GM12878 (cell line): ENCODE measurements around the gene AKR1C1. TPM values are rescaled to one million over a fixed set of nuclear protein-coding genes. Genes with fewer than 3 reads are reported as not detected.
"Not testable (repeated sequence)": the region's sequence is repeated elsewhere in the genome, so short reads cannot be mapped to it uniquely, and the experiment has no call there.

Source experiments
- ATAC-seq: fragments of 200-7000 bp; cut with Tn5 transposase; 3 replicates; pipeline ENCODE4 v1.9.1; 2020; ENCODE audit warnings: mild to moderate bottlenecking, moderate library complexity
- BruUV-seq: library from RNA; stranded (reverse); fragments of 400-500 nt; replicated peaks from 2 replicates; lab custom pipeline; 2021; lab: Mats Ljungman, UMichigan
- CTCF ChIA-PET: fragments of 300-600 bp; sonication (Branson Sonifier 250); formaldehyde crosslinking; extraction: SDS; loops from one replicate; lab custom pipeline; 2021; ENCODE audit warnings: inconsistent platforms; lab: Yijun Ruan, JAX
- POLR2A ChIA-PET: fragments of 350-600 bp; formaldehyde crosslinking; extraction: SDS; loops from one replicate; lab custom pipeline; 2021; ENCODE audit warnings: inconsistent platforms; lab: Charles Lee
- RAD21 ChIA-PET: fragments of 300-600 bp; sonication (Branson Sonifier 250); formaldehyde crosslinking; loops from one replicate; lab custom pipeline; 2023; ENCODE audit warnings: antibody characterized with exemption; ENCODE audit not compliant: unreplicated experiment; lab: Charles Lee
- SMC1A ChIA-PET: fragments of 300-600 bp; sonication (Branson Sonifier 250); formaldehyde crosslinking; loops from one replicate; lab custom pipeline; 2023; ENCODE audit not compliant: unreplicated experiment, uncharacterized antibody; lab: Charles Lee
- DNase-seq: peaks from one replicate; pipeline ENCODE4 v3.0.0-alpha.2; 2011; ENCODE audit warnings: low read depth, low spot score
- FAIRE-seq: peaks from 3 replicates; lab custom pipeline; 2011; peaks lifted over from hg19 to GRCh38; lab: Jason Lieb, UNC
- H2AFZ ChIP-seq: 2 replicates; pipeline ENCODE4 v1.6.0; 2011; ENCODE audit warnings: low read depth, low read length, control low read depth; ENCODE audit not compliant: control insufficient read depth
- H3K27ac ChIP-seq: 2 replicates; pipeline ENCODE4 v1.5.1; 2011; ENCODE audit warnings: control low read depth; ENCODE audit not compliant: control insufficient read depth, insufficient read depth
- H3K27me3 ChIP-seq, 2 experiments: replicated peaks in 1 of 2; 2 replicates each; pipeline versions ENCODE4 v1.6.0 to v1.6.1; 2011; ENCODE audit warnings: low read length in 1 of 2; ENCODE audit not compliant: control insufficient read depth in 2 of 2, insufficient read depth in 2 of 2
- H3K36me3 ChIP-seq, 2 experiments: 2 replicates each; pipeline ENCODE4 v1.5.1; 2011; ENCODE audit warnings: low read length in 1 of 2; ENCODE audit not compliant: control insufficient read depth in 2 of 2, insufficient read depth in 2 of 2
- H3K4me1 ChIP-seq: 2 replicates; pipeline ENCODE4 v1.6.1; 2011; ENCODE audit warnings: mild to moderate bottlenecking, low read length, moderate library complexity, mixed read lengths; ENCODE audit not compliant: control insufficient read depth, insufficient read depth
- H3K4me2 ChIP-seq: 2 replicates; pipeline ENCODE4 v1.6.0; 2011; ENCODE audit warnings: control low read depth; ENCODE audit not compliant: control insufficient read depth, insufficient read depth
- H3K4me3 ChIP-seq: fragments of 200-600 bp; sonication (generic); 2 replicates; pipeline ENCODE4 v1.5.1; 2016
- H3K79me2 ChIP-seq: 2 replicates; pipeline ENCODE4 v1.6.0; 2011; ENCODE audit warnings: low read length; ENCODE audit not compliant: control insufficient read depth, insufficient read depth
- H3K9ac ChIP-seq: 2 replicates; pipeline ENCODE4 v1.8.0; 2011; ENCODE audit warnings: low read length, control low read depth, mixed read lengths; ENCODE audit not compliant: control insufficient read depth, insufficient read depth
- H3K9me3 ChIP-seq: replicated peaks from 3 replicates; pipeline ENCODE4 v1.5.1; 2011; ENCODE audit warnings: mild to moderate bottlenecking, low read length; ENCODE audit not compliant: control insufficient read depth, insufficient read depth
- H4K20me1 ChIP-seq: 2 replicates; pipeline ENCODE4 v1.6.0; 2011; ENCODE audit not compliant: control insufficient read depth, insufficient read depth
- BCL11A ChIP-seq: IDR thresholded peaks from 2 replicates; pipeline ENCODE4 v1.6.1; 2011; ENCODE audit warnings: low read depth, low read length
- BMI1 ChIP-seq: fragments of 450-650 bp; IDR thresholded peaks from 2 replicates; pipeline ENCODE4 v1.6.1; 2016; ENCODE audit warnings: mild to moderate bottlenecking, moderate library complexity, borderline replicate concordance
- CREM ChIP-seq: IDR thresholded peaks from 2 replicates; pipeline ENCODE4 v1.6.1; 2014; ENCODE audit warnings: antibody characterized with exemption, low read depth
- KAT2A ChIP-seq: conservative IDR thresholded peaks from 2 replicates; pipeline ENCODE4 v1.6.1; 2011; ENCODE audit warnings: low read depth, low read length; ENCODE audit not compliant: control insufficient read depth
- RAD51 ChIP-seq: fragments of 450-650 bp; IDR thresholded peaks from 2 replicates; pipeline ENCODE4 v1.6.1; 2016; ENCODE audit warnings: moderate library complexity, mild to moderate bottlenecking, inconsistent platforms
- WGBS: methylation state at CpG from one replicate; pipeline ENCODE4 v1.1.6; 2016; ENCODE audit warnings: low lambda C conversion rate; ENCODE audit not compliant: insufficient replicate concordance, insufficient coverage; ENCODE audit errors: missing lambda C conversion rate; 5-methylcytosine and 5-hydroxymethylcytosine counted together
- in situ Hi-C: fragments of 300-500 bp; cut with MboI; formaldehyde crosslinking; loops from 9 replicates; pipeline ENCODE4 v1.14.3; 2018; ENCODE audit warnings: mixed read lengths
- intact Hi-C: fragments of 100-400 bp; cut with micrococcal nuclease; formaldehyde crosslinking; loops from one replicate; pipeline ENCODE4 v1.14.2; 2022; ENCODE audit not compliant: unreplicated experiment
- polyA plus RNA-seq, 11 experiments: library from polyadenylated mRNA; depleted of rRNA in 4 of 11; unstranded in 6 of 11; stranded (reverse) in 5 of 11; fragments of >200 nt; fragmentation: Nextera tagmentation in 4 of 11; fragmentation: Illumina TruSeq in 1 of 11; extraction: Ambion mirVana in 4 of 11; extraction: Trizol in 1 of 11; gene quantifications; 1 replicate in 1 of 11; 2 replicates in 10 of 11; pipeline versions ENCODE4 v1.2.1 to v1.2.3, GENCODE V29; 2011 to 2016; ENCODE audit warnings: inconsistent platforms in 2 of 11, missing spikeins in 2 of 11, low read depth in 1 of 11
- total RNA-seq, 4 experiments: library from RNA; depleted of rRNA in 3 of 4; stranded (reverse); fragments of >200 nt in 3 of 4; fragmentation: Illumina TruSeq in 1 of 4; extraction: Trizol in 1 of 4; gene quantifications; 2 replicates each; pipeline versions ENCODE4 v1.2.1 to v1.2.3, GENCODE V29; 2013 to 2021
- TF ChIP-seq, protein P1 (sequence below), 3 experiments: IDR thresholded peaks in 2 of 3; conservative IDR thresholded peaks in 1 of 3; 2 replicates each; pipeline ENCODE4 v1.5.1; 2011; ENCODE audit warnings: low read depth in 3 of 3, low read length in 3 of 3, mild to moderate bottlenecking in 3 of 3, control low read depth in 2 of 3, moderate library complexity in 2 of 3, inconsistent platforms in 1 of 3, mixed read lengths in 1 of 3; ENCODE audit not compliant: control insufficient read depth in 2 of 3, insufficient read depth in 1 of 3; ENCODE audit errors: extremely low read depth in 1 of 3

AKR1C1 gene
- total and polyA plus RNA-seq, 10 of the 15 experiments (the other 5 are each of a cell fraction or from before 2014, with no cell fraction given): 0.05 to 1.2 (median 0.35) TPM; not detected in 6

DNA sequence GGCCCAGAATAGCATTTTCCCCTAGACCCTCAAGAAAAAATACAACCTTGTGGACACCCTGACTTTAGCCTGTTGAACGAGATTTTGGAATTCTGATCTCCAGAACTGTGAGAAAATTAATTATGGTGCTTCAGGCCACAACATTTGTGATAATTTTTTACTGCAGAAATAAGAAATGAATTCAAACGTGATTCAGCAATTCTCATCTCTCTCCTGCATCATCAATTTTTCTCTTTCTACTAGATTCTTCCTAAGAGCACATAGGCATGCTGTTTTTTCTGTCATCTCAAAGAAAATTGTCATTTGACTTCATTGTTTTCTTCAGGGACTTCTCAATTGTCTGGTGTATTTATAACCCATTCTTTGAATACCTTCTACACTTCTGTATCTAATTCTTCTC, 49.4 kb downstream of the AKR1C1 start (continued):
- TF ChIP-seq KAT2A (no peak), CREM (no peak), BMI1 (no peak)
- TF ChIP-seq, all 136 proteins: peak for 0

DNA sequence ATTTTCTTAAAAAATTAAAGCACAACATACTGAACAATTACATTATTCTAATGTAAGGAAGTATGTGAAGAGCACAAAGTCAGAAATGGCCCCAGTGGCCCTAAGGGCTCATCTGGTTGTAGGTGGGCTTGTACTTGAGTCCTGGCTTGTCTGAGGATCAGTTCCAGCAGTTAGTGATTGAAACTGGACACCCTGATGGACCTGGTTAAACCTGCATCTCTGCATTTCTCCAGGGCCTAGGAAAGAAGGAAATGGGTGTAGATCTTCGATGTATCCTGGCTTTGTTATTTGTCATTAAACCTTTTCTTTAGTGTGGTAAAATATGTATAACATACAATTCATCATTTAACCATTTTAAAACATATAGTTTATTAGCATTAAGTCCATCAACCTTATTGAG, 50.2 kb downstream of the AKR1C1 start:
- in situ Hi-C loops (no loop called here), intact Hi-C loops (no loop called here)
- FAIRE-seq: no peak
- Histone ChIP-seq H4K20me1 (no peaks in the 10 kb centered on the region), H3K79me2 (no peaks in the 10 kb centered on the region), H3K27ac (no peak overlapping the region), H3K4me3 (no peak overlapping the region), H3K9me3 (no peaks in the 10 kb centered on the region), H2AFZ (no peak overlapping the region), H3K4me2 (no peak overlapping the region), H3K9ac (no peak overlapping the region), H3K4me1 (no peaks in the 10 kb centered on the region), H3K36me3 (no peaks in the 10 kb centered on the region), H3K27me3 (no peaks in the 10 kb centered on the region; a peak in 1 of 4 replicates)
- 0% methylated on average over 1 of the region's 1 CpG for WGBS
- ChIA-PET RAD21 (no interaction called here), SMC1A (no interaction called here), CTCF (no interaction called here), POLR2A (no interaction called here)
- no peak for ATAC-seq
- TF ChIP-seq BCL11A (no peak), RAD51 (no peak)
- TF ChIP-seq, protein P1, sequence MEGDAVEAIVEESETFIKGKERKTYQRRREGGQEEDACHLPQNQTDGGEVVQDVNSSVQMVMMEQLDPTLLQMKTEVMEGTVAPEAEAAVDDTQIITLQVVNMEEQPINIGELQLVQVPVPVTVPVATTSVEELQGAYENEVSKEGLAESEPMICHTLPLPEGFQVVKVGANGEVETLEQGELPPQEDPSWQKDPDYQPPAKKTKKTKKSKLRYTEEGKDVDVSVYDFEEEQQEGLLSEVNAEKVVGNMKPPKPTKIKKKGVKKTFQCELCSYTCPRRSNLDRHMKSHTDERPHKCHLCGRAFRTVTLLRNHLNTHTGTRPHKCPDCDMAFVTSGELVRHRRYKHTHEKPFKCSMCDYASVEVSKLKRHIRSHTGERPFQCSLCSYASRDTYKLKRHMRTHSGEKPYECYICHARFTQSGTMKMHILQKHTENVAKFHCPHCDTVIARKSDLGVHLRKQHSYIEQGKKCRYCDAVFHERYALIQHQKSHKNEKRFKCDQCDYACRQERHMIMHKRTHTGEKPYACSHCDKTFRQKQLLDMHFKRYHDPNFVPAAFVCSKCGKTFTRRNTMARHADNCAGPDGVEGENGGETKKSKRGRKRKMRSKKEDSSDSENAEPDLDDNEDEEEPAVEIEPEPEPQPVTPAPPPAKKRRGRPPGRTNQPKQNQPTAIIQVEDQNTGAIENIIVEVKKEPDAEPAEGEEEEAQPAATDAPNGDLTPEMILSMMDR (IDR thresholded peaks at IDR 0.05 in 2 of 3, conservative IDR thresholded peaks at IDR 0.05 in 1 of 3; ENCODE audit: control insufficient read depth in 2 of 3, extremely low read depth in 1 of 3, insufficient read depth in 1 of 3, low read depth in 3 of 3, low read length in 3 of 3): no peak
- no TSS peak for BruUV-seq
- no peak for DNase-seq

DNA sequence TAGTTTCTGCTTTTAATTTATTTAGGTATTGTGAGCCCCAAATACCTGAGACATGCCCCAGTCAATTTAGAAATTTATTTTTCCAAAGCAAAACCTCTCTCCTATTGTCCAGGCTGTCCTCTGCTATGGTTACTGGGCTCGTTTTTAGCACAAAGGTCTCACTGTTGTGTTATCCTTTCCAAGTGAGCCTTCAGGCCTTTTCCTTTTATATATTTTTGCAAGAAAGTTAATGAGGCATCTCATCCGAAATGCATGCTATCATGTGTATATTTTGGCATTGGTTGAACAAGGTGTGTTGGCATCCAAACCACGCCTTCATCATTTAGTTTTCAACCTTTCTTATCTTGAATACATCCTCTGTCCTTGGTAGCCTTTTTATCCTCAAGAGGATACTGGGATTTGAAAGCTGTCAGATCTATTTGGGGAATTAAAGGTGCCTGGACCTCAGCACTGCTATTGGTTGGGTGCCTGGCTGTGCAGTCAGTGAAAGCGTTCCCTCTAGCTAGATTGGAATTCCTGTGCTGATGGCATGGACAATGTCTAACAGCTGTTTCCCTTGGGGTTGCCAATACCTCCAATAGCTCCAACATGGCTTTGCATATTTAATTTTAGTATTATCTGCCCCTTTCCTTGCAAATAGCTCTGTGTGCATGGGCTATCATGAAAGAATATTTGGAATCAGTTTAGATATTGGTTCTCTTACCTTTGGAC, 51.1 kb downstream of the AKR1C1 start:
- H3K27me3 ChIP-seq, H2AFZ ChIP-seq, FAIRE-seq, intact Hi-C loops, H3K9me3 ChIP-seq, H3K27ac ChIP-seq, H3K36me3 ChIP-seq, BruUV-seq, H3K4me2 ChIP-seq, SMC1A ChIA-PET, H3K9ac ChIP-seq, H3K4me3 ChIP-seq, POLR2A ChIA-PET, RAD21 ChIA-PET, CTCF ChIA-PET, H3K79me2 ChIP-seq, in situ Hi-C loops, H3K4me1 ChIP-seq, DNase-seq, H4K20me1 ChIP-seq, ATAC-seq: not testable (repeated sequence)
- WGBS: 0% methylated on average over 4 of the region's 4 CpGs
